HEK293T (cell line): ENCODE results near the gene TRIM4.

Experiments
- FOXM1 ChIP-seq: fragments of 450-650 bp; IDR thresholded peaks from 2 replicates; pipeline ENCODE4 v1.6.1; 2017; ENCODE audit warnings: mild to moderate bottlenecking, borderline replicate concordance
- LEF1 ChIP-seq: fragments of 450-650 bp; IDR thresholded peaks from 2 replicates; pipeline ENCODE4 v1.6.1; 2017; ENCODE audit warnings: mild to moderate bottlenecking, borderline replicate concordance
- TARDBP ChIP-seq: fragments of 450-650 bp; IDR thresholded peaks from 2 replicates; pipeline ENCODE4 v1.6.1; 2016

GRCh38 chr7:99881370-99881769, 38.0 kb downstream of the TRIM4 start:
- no peak for TF ChIP-seq FOXM1
- no peak for TF ChIP-seq TARDBP
- TF ChIP-seq LEF1 = no peak
